K562 (cell line): ENCODE data around the gene RDM1. TPM values are rescaled to one million over a fixed set of nuclear protein-coding genes. Genes with fewer than 3 reads are reported as not detected.

ENCODE experiments used
- ATAC-seq: fragments of 200-7000 bp; cut with Tn5 transposase; 3 replicates; pipeline ENCODE4 v1.9.1; 2020; ENCODE audit warnings: moderate library complexity
- BruUV-seq: library from RNA; stranded (reverse); fragments of 400-500 nt; replicated peaks from 2 replicates; lab custom pipeline; 2021; lab: Mats Ljungman, UMichigan
- CTCF ChIA-PET: fragments of 300-600 bp; formaldehyde crosslinking; extraction: SDS; loops from one replicate; lab custom pipeline; 2021; ENCODE audit warnings: low intra/inter-chr PET ratio; lab: Yijun Ruan, JAX
- POLR2A ChIA-PET: fragments of 300-600, 350-650 bp; sonication (Branson Sonifier 250); formaldehyde crosslinking; extraction: SDS; loops from one replicate; lab custom pipeline; 2021; ENCODE audit warnings: antibody characterized with exemption, inconsistent platforms; lab: Yijun Ruan, JAX
- DNase-seq, 4 experiments: peaks; one replicate each; pipeline versions ENCODE4 v3.0.0 to v3.0.0-alpha.2; 2011 to 2018; ENCODE audit warnings: low spot score in 3 of 4, mixed read lengths in 3 of 4; ENCODE audit errors: extremely low read depth in 1 of 4
- FAIRE-seq: peaks from 2 replicates; lab custom pipeline; 2011; peaks lifted over from hg19 to GRCh38; lab: Jason Lieb, UNC
- H2AFZ ChIP-seq: 2 replicates; pipeline ENCODE4 v1.6.0; 2011; ENCODE audit warnings: low read depth, low read length, control low read depth, inconsistent platforms
- H3K27ac ChIP-seq: fragments of 200-600 bp; 3 replicates; pipeline ENCODE4 v1.8.0; 2011; ENCODE audit warnings: low read depth, mild to moderate bottlenecking, control low read depth, inconsistent platforms, low read length, moderate library complexity, mixed read lengths; ENCODE audit errors: extremely low read depth
- H3K27me3 ChIP-seq, 2 experiments: fragments of 300-600 bp in 1 of 2; 2 replicates in 1 of 2; 3 replicates in 1 of 2; pipeline versions ENCODE4 v1.6.0 to v1.8.0; 2011; ENCODE audit warnings: inconsistent platforms in 2 of 2, low read length in 2 of 2, mild to moderate bottlenecking in 1 of 2, mixed read lengths in 1 of 2, moderate library complexity in 1 of 2; ENCODE audit not compliant: control insufficient read depth in 2 of 2, insufficient read depth in 2 of 2
- H3K36me3 ChIP-seq: fragments of 300-600 bp; 3 replicates; pipeline ENCODE4 v1.8.0; 2011; ENCODE audit warnings: mild to moderate bottlenecking, low read length, inconsistent platforms; ENCODE audit not compliant: control insufficient read depth, insufficient read depth
- H3K4me1 ChIP-seq, 2 experiments: fragments of 200-600 bp in 1 of 2; replicated peaks in 1 of 2; 2 replicates in 1 of 2; 3 replicates in 1 of 2; pipeline versions ENCODE4 v1.5.1 to v1.8.0; 2011; ENCODE audit warnings: inconsistent platforms in 2 of 2, low read length in 2 of 2, mild to moderate bottlenecking in 1 of 2, mixed read lengths in 1 of 2, moderate library complexity in 1 of 2; ENCODE audit not compliant: control insufficient read depth in 2 of 2, insufficient read depth in 2 of 2
- H3K4me2 ChIP-seq: 2 replicates; pipeline ENCODE4 v1.6.1; 2011; ENCODE audit warnings: low read length, control low read depth, inconsistent platforms, mixed read lengths; ENCODE audit not compliant: insufficient read depth
- H3K4me3 ChIP-seq: fragments of 200-600 bp; sonication (generic), shearing (Covaris generic); 2 replicates; pipeline ENCODE4 v1.5.1; 2016; ENCODE audit warnings: control low read depth, inconsistent platforms
- H3K79me2 ChIP-seq: fragments of 200-600 bp; 3 replicates; pipeline ENCODE4 v1.8.0; 2011; ENCODE audit warnings: low read length, inconsistent platforms; ENCODE audit not compliant: control insufficient read depth, insufficient read depth
- H3K9ac ChIP-seq, 2 experiments: 2 replicates each; pipeline versions ENCODE4 v1.6.0 to v1.6.1; 2011; ENCODE audit warnings: low read depth in 2 of 2, low read length in 2 of 2, control low read depth in 1 of 2, inconsistent platforms in 1 of 2, mild to moderate bottlenecking in 1 of 2, mixed read lengths in 1 of 2; ENCODE audit not compliant: insufficient read depth in 1 of 2
- H3K9me1 ChIP-seq: one replicate; pipeline ENCODE4 v1.6.0; 2011; ENCODE audit warnings: inconsistent platforms, mild to moderate bottlenecking, low read length, moderate library complexity; ENCODE audit not compliant: control insufficient read depth, insufficient read depth
- H3K9me3 ChIP-seq: replicated peaks from 2 replicates; pipeline ENCODE4 v1.5.1; 2011; ENCODE audit warnings: low read depth, low read length, inconsistent platforms; ENCODE audit not compliant: control insufficient read depth, insufficient read depth
- H4K20me1 ChIP-seq: replicated peaks from 2 replicates; pipeline ENCODE4 v1.6.1; 2011; ENCODE audit warnings: low read length, inconsistent platforms, mixed read lengths; ENCODE audit not compliant: control insufficient read depth, insufficient read depth
- CREB5 ChIP-seq: fragments of 250-450 bp; sonication (Bioruptor Pico); IDR thresholded peaks from 2 replicates; pipeline ENCODE4 v1.5.0; 2020; ENCODE audit warnings: mild to moderate bottlenecking
- CTBP1 ChIP-seq: fragments of 450-650 bp; IDR thresholded peaks from 2 replicates; pipeline ENCODE4 v1.6.1; 2016; ENCODE audit warnings: borderline replicate concordance
- E2F8 ChIP-seq: fragments of 450-650 bp; IDR thresholded peaks from 2 replicates; pipeline ENCODE4 v1.7.1; 2018; ENCODE audit warnings: mild to moderate bottlenecking, low read depth; ENCODE audit not compliant: partially characterized antibody
- EGR1 ChIP-seq: fragments of 450-650 bp; conservative IDR thresholded peaks from 2 replicates; pipeline ENCODE4 v1.6.1; 2017; ENCODE audit warnings: mild to moderate bottlenecking
- HNRNPL ChIP-seq: fragments of 200-400 bp; formaldehyde crosslinking; IDR thresholded peaks from 2 replicates; pipeline ENCODE4 v1.6.1; 2017; ENCODE audit warnings: low read depth, mild to moderate bottlenecking, low read length
- KLF13 ChIP-seq: fragments of 450-650 bp; IDR thresholded peaks from 2 replicates; pipeline ENCODE4 v1.6.1; 2016; ENCODE audit warnings: missing genetic modification characterization, low read depth, mild to moderate bottlenecking, missing compliant biosample characterization, moderate library complexity, borderline replicate concordance
- KLF16 ChIP-seq: IDR thresholded peaks from 2 replicates; pipeline ENCODE4 v1.6.1; 2016; ENCODE audit warnings: antibody characterized with exemption
- RAD21 ChIP-seq, 2 experiments: fragments of 250-450 bp in 1 of 2; fragments of 450-650 bp in 1 of 2; sonication (Bioruptor Pico) in 1 of 2; formaldehyde crosslinking in 1 of 2; IDR thresholded peaks in 1 of 2; conservative IDR thresholded peaks in 1 of 2; 2 replicates each; pipeline versions ENCODE4 v1.4.0 to v1.8.0; 2020 to 2022; ENCODE audit warnings: mild to moderate bottlenecking in 2 of 2, moderate library complexity in 1 of 2
- SMARCE1 ChIP-seq: fragments of 450-650 bp; IDR thresholded peaks from 2 replicates; pipeline ENCODE4 v1.7.1; 2016; ENCODE audit warnings: mild to moderate bottlenecking
- SNAPC5 ChIP-seq: fragments of 250-450 bp; sonication (Bioruptor Pico); IDR thresholded peaks from 2 replicates; pipeline ENCODE4 v1.8.0; 2021; ENCODE audit warnings: moderate library complexity, mild to moderate bottlenecking, inconsistent platforms
- TBL1XR1 ChIP-seq, 2 experiments: IDR thresholded peaks; 2 replicates each; pipeline ENCODE4 v1.6.1; 2012; ENCODE audit warnings: improper control_type of control experiment in 2 of 2, low read length in 2 of 2, mild to moderate bottlenecking in 1 of 2
- ZBTB7A ChIP-seq: IDR thresholded peaks from 2 replicates; pipeline ENCODE4 v1.6.1; 2011; ENCODE audit warnings: low read depth, mild to moderate bottlenecking, low read length, moderate library complexity, borderline replicate concordance; ENCODE audit not compliant: control insufficient read depth
- ZNF184 ChIP-seq: sonication (generic); formaldehyde crosslinking; IDR thresholded peaks from 2 replicates; pipeline ENCODE4 v1.5.0; 2020; ENCODE audit warnings: missing genetic modification reagents
- WGBS: fragments of 100-300 bp; shearing (Covaris generic); methylation state at CpG from one replicate; pipeline ENCODE4 v1.1.6; 2016; ENCODE audit warnings: low coverage, mixed read lengths; ENCODE audit not compliant: insufficient coverage; ENCODE audit errors: missing lambda C conversion rate; 5-methylcytosine and 5-hydroxymethylcytosine counted together
- in situ Hi-C: fragments of 300-500 bp; cut with MboI; formaldehyde crosslinking; loops from 4 replicates; pipeline ENCODE4 v1.15.0; 2018; ENCODE audit warnings: inconsistent platforms, mixed read lengths
- intact Hi-C: fragments of 100-400 bp; cut with micrococcal nuclease; formaldehyde crosslinking; loops from 2 replicates; pipeline ENCODE4 v1.14.2; 2022
- polyA plus RNA-seq, 8 experiments: library from polyadenylated mRNA; depleted of rRNA in 4 of 8; stranded (reverse) in 5 of 8; unstranded in 3 of 8; fragments of >200 nt; fragmentation: Nextera tagmentation in 2 of 8; fragmentation: Illumina TruSeq in 1 of 8; extraction: Ambion mirVana in 2 of 8; extraction: Trizol in 1 of 8; gene quantifications; 2 replicates each; pipeline versions ENCODE4 v1.2.1 to v1.2.3, GENCODE V29; 2011 to 2014; ENCODE audit warnings: inconsistent platforms in 1 of 8, missing spikeins in 1 of 8
- total RNA-seq, 7 experiments: library from RNA; depleted of rRNA in 6 of 7; stranded (reverse); fragments of >200 nt in 6 of 7; fragmentation: Illumina TruSeq in 2 of 7; extraction: Trizol in 2 of 7; gene quantifications; 2 replicates each; pipeline versions ENCODE4 v1.2.1 to v1.2.3, GENCODE V29; 2011 to 2021; ENCODE audit warnings: low replicate concordance in 1 of 7
- TF ChIP-seq, protein P1 (sequence below), 3 experiments: IDR thresholded peaks in 2 of 3; conservative IDR thresholded peaks in 1 of 3; 2 replicates each; pipeline ENCODE4 v1.5.1; 2011 to 2012; ENCODE audit warnings: low read length in 3 of 3, mild to moderate bottlenecking in 3 of 3, control low read depth in 2 of 3, improper control_type of control experiment in 1 of 3, inconsistent platforms in 1 of 3, low read depth in 1 of 3, mixed read lengths in 1 of 3, moderate library complexity in 1 of 3; ENCODE audit not compliant: insufficient read depth in 2 of 3

RDM1 gene
- total and polyA plus RNA-seq, 9 of the 15 experiments (the other 6 are each of a cell fraction or from before 2014, with no cell fraction given) = 2.5 to 11.2 (median 5.4) TPM

DNA sequence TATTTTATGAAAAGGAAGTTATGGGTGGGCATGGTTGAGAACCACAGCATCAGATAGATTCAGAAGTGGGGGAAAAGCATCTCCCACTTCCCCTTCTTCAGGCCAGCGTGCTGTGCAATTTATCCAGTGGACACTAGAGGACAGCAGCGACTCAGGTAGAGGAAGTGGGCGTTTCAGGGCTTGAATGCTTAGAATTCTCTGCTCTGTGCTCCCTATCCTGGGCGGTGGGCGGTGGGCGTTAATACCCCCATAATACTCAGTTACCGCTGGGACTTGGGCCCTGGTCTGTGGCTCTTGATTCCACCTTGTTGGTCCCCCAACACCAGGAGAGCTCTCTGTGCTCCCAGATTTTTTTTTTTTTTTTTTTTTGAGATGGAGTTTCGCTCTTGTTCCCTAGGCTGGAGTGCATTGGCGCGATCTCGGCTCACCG, 16.6 kb upstream of the RDM1 start:
- Histone ChIP-seq H3K27ac (no peak overlapping the region), H3K9me3 (no peaks in the 10 kb centered on the region), H3K79me2 (no peaks in the 10 kb centered on the region), H3K4me2 (peak overlapping the region; percentile 33), H3K27me3 (no peaks in the 10 kb centered on the region), H3K36me3 (no peaks in the 10 kb centered on the region), H4K20me1 (0 out of 2 replicates have a peak, but pooled peaks cover 3% of the 10 kb centered on the region), H3K9me1 (peaks cover 2% of the 10 kb centered on the region), H3K4me3 (no peak overlapping the region), H2AFZ (peak overlapping the region; percentile 74), H3K4me1 (peaks cover 7 to 14% of the 10 kb centered on the region in 2 experiments; a peak in 3 of 5 replicates), H3K9ac (no peak overlapping the region; a peak in 1 of 4 replicates)
- DNase-seq (peak; percentile 49 to 80 (median 53)), FAIRE-seq (no peak), ATAC-seq (peak; percentile 89)
- WGBS = 0% methylated on average over 11 of the region's 12 CpGs
- ChIA-PET POLR2A (no interaction called here), CTCF (interaction anchor here (1.4 kb wide), 1 partner anchor 202 kb away, joined by 6 read pairs; no protein-coding TSS in a partner anchor)
- in situ Hi-C loops = no loop called here
- intact Hi-C loops = loop anchor here (2.0 to 10.0 kb wide), 2 partner anchors 22 to 182 kb away; partner anchors contain the start of gene C17orf50
- no TSS peak for BruUV-seq
- TF ChIP-seq KLF16 (peak; percentile 72), KLF13 (tag) (peak; percentile 97), CTBP1 (0 out of 2 replicates have a peak, but pooled peaks have one; percentile 23), ZNF184 (CRISPR knock-in tag) (no peak), ZBTB7A (peak; percentile 66; the same call in 1 of the 2 replicates), E2F8 (no peak), TBL1XR1 (IDR thresholded peaks at IDR 0.05; ENCODE audit: low read length in 2 of 2) (0 out of 4 replicates have a peak, but pooled peaks of 1 of the 2 experiments have one; percentile 32), CREB5 (CRISPR knock-in tag) (no peak), HNRNPL (no peak), SNAPC5 (no peak), SMARCE1 (no peak), RAD21 (CRISPR knock-in tag; conservative IDR thresholded peaks at IDR 0.05 in 1 of 2, IDR thresholded peaks at IDR 0.05 in 1 of 2) (peak; percentile 50 to 75), EGR1 (peak; percentile 59)
- TF ChIP-seq, protein P1, sequence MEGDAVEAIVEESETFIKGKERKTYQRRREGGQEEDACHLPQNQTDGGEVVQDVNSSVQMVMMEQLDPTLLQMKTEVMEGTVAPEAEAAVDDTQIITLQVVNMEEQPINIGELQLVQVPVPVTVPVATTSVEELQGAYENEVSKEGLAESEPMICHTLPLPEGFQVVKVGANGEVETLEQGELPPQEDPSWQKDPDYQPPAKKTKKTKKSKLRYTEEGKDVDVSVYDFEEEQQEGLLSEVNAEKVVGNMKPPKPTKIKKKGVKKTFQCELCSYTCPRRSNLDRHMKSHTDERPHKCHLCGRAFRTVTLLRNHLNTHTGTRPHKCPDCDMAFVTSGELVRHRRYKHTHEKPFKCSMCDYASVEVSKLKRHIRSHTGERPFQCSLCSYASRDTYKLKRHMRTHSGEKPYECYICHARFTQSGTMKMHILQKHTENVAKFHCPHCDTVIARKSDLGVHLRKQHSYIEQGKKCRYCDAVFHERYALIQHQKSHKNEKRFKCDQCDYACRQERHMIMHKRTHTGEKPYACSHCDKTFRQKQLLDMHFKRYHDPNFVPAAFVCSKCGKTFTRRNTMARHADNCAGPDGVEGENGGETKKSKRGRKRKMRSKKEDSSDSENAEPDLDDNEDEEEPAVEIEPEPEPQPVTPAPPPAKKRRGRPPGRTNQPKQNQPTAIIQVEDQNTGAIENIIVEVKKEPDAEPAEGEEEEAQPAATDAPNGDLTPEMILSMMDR (IDR thresholded peaks at IDR 0.05 in 2 of 3, conservative IDR thresholded peaks at IDR 0.05 in 1 of 3; ENCODE audit: insufficient read depth in 2 of 3, low read depth in 1 of 3, low read length in 3 of 3) = peak; percentile 83 to 89 (median 88)
